ENCODE data around the gene ZNF705A.
A peak's percentile ranks its signal among the peaks of the same experiment; 100 is the strongest.
"Not testable (repeated sequence)": the region's sequence is repeated elsewhere in the genome, so short reads cannot be mapped to it uniquely, and the experiment has no call there.

Gene ZNF705A

DNA sequence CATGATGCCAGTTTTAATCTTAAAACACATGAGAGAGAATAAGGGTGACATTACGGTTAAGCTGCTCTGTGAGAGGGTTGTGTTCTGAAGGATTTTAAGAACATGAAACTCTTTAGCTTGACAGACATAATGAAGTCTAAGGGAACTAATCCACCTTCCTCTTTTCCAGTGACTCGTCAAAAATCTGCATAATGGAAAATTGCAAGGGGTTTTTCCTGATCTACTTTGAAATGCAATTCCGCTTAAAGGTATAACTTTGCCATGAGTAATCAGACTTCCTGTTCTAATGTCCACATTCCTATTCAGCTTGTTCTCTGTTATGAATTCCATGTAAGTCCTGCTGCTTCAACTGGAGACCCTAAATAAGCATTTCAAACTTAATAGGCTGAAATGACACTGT is at the start of gene ZNF705A:
TSS of gene ZNF705A (plus strand) at position 171 of the 400 bp plus-strand sequence. CDS start 15,611 bp downstream, outside the sequence.
- no peak for DNase-seq

- peak; percentile 74 for DNase-seq
Observed at GRCh38 chr12:8108808-8109398, 47.9 kb upstream of the ZNF705A start.

DNA sequence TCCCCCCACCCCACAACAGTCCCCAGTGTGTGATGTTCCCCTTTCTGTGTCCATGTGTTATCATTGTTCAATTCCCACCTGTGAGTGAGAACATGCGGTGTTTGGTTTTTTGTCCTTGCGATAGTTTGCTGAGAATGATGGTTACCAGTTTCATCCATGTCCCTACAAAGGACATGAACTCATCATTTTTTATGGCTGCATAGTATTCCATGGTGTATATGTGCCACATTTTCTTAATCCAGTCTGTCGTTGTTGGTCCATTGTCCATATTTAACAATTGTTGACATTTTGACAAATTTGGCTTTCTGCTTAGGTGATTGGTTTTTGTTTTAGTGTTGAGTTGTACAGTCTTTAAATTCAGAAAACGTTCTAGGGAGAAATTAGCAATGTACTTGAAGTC is 43.7 kb upstream of the ZNF705A start:
- not testable (repeated sequence) for DNase-seq

DNA sequence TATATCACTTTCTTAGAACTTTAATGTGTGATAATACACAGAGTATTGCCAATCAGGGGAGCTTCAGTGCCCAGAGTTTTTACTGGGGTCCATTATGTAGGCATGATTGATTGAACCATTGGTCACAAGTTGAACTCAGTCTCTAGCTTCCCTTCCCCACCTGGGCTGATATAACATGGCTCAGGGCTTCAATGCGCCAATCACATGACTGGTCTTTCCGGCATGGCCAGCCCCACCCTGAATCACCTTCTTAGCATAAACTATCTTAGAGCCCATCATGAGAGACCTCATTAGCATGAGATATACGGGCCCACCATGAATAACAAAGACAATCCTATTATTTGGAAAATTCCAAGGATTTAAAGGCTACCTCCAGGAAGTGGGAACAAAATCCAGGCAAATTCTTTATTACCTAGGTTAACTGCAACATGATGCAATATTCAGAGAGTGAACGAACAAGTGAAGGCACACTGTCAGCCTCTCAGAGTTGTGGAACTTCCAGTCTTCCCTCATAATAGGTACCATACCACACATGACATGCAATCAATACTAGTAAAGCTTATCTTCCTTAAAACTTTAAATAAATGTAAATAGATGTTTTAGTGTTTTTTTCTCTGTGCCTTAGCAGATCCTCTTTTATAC is 36.6 kb upstream of the ZNF705A start:
- DNase-seq: no peak

GRCh38 chr12:8123124-8123912 is 33.5 kb upstream of the ZNF705A start, which contains the start of gene CLEC4A:
Gene CLEC4A (plus strand): TSS chr12:8123617. CDS start chr12:8123879, 262 bp downstream.
- DNase-seq: no peak

- no peak for DNase-seq
Observed at GRCh38 chr12:8127138-8127537, 29.7 kb upstream of the ZNF705A start.

DNA sequence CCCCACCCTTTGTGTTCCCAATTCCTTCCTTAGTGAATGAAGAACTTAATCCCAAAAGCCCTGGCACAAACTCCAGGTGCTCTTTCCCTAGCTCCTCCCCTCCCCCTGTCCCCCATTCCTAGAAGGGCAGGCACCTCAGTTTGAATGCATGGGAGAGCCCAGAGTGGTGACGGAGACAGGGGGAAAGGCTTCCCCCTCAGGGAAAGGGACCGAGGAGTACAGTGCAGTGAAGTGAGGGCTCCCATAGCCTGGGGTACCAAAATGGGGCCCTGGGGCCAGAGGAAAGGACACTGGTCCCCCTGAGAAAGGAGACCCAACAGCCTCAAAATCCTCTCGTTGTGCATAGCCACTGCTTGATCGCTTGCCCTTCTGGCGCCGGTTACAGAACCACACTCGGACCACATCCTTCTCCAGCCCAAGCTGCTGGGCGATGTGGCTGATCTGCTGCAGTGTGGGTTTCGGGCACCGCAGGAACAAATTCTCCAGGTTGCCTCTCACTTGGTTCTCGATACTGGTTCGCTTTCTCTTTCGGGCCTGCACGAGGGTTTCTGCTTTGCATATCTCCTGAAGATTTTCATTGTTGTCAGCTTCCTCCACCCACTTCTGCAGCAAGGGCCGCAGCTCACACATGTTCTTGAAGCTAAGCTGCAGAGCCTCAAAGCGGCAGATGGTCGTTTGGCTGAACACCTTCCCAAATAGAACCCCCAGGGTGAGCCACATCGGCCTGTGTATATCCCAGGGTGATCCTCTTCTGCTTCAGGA is 23.0 kb upstream of the ZNF705A start:
- DNase-seq: not testable (repeated sequence)

DNA sequence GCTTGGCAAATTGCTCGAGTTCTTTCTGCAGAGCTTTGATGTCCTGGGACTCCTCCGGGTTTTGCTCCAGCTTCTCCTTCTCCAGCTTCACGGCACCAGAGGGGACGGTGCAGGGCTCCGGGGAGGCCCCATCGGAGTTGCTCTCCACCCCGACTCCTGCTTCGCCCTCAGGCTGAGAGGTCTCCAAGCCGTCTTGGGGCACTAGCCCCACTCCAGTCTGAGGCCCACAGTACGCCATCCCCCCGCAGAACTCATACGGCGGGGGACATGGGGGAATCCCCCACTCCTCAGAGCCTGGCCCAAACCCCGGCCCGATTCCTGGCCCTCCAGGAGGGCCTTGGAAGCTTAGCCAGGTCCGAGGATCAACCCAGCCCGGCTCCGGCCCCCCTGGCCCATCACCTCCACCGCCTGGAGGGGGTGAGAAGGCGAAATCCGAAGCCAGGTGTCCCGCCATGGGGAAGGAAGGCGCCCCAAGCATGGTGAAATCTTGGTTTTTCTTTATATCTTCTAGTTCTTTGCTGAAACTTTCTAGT is 22.4 kb upstream of the ZNF705A start:
- not testable (repeated sequence) for DNase-seq

GRCh38 chr12:8141647-8142046 is 15.2 kb upstream of the ZNF705A start:
- DNase-seq: not testable (repeated sequence)

- no peak for DNase-seq
Observed at GRCh38 chr12:8143261-8143660, 13.6 kb upstream of the ZNF705A start.

- DNase-seq: no peak
Observed at GRCh38 chr12:8145754-8146441, 10.9 kb upstream of the ZNF705A start.

- no peak for DNase-seq
Observed at GRCh38 chr12:8146442-8146771, 10.4 kb upstream of the ZNF705A start.

DNA sequence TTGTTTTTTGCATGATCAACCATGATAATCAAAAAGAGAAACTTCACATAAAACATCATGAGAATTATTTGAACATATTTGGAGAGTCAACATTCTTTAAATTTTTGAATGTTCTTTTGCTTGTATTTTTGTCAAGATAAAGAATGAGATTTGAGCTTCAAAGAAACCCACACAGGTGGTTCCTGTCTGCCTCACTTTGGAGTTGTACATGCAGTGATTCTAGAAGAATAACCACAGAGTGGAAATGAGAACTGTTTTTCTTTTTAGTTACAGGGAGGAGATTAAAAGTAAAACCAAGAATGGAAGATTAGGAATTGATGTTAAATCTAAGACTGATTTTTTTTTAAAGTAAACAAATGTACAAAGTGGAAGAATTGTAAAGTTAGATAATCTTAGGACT is 2.3 kb upstream of the ZNF705A start:
- DNase-seq: no peak

GRCh38 chr12:8156416-8156815 is 399 bp upstream of the ZNF705A start:
- no peak for DNase-seq

DNA sequence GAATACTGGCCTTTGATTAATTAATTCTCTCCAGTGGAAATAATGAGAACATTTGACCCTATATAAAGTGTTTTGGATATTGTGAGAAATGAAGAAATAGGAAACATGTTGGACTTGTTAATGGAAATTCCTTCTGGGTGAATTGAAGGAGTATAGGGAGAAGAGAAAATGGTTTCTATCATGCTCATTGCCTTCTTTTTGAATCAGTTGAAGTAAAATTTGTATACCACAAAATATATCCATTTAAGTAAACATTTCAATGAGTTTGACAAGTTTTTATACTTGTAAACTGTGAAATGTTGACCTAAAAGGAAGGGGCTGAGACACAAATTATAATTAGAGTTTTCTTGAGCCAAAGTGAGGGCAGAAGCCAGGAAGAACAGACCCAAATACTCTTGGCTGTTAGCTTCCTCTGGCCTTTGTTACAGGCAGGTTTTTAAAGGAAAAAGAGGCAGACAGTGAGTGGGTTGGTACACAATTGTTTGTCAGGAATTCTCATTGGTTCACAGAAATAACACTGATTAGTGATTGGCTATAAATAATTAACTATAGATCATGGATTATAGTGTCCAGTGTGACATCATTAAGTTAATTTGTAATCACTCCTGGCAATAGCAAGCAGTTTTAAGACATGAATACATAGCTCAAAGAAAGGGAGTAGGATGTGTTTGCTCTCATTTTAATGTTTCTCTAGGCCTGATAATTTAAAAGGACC is 826 bp downstream of the ZNF705A start:
- DNase-seq: no peak

- not testable (repeated sequence) for DNase-seq
Observed at GRCh38 chr12:8172911-8173310, 16.1 kb downstream of the ZNF705A start.

GRCh38 chr12:8179989-8180585 is 23.3 kb downstream of the ZNF705A start:
- peak; percentile 69 for DNase-seq

DNA sequence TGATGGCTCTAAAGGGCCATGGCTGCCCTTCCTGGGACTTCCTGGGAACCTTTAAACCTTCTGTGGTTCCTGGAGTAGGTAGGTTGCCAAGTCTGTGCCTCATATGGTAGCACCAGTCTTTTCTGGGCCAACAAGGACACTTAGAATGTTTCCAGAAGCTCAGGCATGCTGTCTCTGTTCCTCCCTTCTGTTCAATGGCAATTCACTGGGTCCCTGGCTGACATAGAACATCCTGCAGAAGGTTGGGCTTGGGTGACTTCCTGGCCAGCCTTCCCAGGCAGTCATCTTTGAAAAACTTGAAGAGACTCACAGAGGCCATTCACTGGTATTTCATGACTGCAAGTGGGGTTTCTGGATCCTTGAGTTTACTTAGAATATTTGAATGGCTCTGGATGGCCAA is 24.5 kb downstream of the ZNF705A start:
- DNase-seq: not testable (repeated sequence)

GRCh38 chr12:8182923-8183322 is 26.1 kb downstream of the ZNF705A start:
- not testable (repeated sequence) for DNase-seq

DNA sequence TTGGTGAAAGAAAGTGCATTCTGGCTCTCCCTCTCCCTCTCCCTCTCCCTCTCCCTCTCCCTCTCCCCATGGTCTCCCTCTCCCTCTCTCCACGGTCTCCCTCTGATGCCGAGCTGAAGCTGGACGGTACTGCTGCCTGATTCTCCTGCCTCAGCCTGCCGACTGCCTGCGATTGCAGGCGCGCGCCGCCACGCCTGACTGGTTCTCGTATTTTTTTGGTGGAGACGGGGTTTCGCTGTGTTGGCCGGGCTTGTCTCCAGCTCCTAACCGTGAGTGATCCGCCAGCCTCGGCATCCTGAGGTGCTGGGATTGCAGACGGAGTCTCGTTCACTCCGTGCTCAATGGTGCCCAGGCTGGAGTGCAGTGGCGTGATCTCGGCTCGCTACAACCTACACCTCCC is 26.5 kb downstream of the ZNF705A start:
- not testable (repeated sequence) for DNase-seq

DNA sequence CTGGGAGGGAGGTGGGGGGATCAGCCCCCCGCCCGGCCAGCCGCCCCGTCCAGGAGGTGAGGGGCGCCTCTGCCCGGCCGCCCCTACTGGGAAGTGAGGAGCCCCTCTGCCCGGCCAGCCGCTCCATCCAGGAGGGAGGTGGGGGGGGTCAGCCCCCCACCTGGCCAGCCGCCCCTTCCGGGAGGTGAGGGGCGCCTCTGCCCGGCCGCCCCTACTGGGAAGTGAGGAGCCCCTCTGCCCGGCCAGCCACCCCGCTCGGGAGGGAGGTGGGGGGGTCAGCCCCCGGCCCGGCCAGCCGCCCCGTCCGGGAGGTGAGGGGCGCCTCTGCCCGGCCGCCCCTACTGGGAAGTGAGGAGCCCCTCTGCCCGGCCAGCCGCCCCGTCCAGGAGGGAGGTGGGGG is 27.4 kb downstream of the ZNF705A start:
- not testable (repeated sequence) for DNase-seq
